Spleen (tissue), 7 donors: ENCODE results near the gene SORCS2.

Source experiments
- POLR2A ChIP-seq, 3 donors: fragments of 450-650 bp; IDR thresholded peaks; one replicate each; pipeline ENCODE4 v1.5.1; 2017; ENCODE audit warnings: antibody characterized with exemption in 3 of 3, mild to moderate bottlenecking in 1 of 3
- TF ChIP-seq, protein P1 (sequence below), 11 experiments: fragments of 200-600 bp in 7 of 11; fragments of 450-650 bp in 4 of 11; sonication (generic) in 4 of 11; IDR thresholded peaks in 8 of 11; conservative IDR thresholded peaks in 3 of 11; 1 replicate in 7 of 11; 2 replicates in 4 of 11; pipeline versions ENCODE4 v1.4.0 to v1.8.0; 2016 to 2021; ENCODE audit warnings: antibody characterized with exemption in 11 of 11, inconsistent platforms in 4 of 11, mild to moderate bottlenecking in 1 of 11
- donor health status: DM: no; HTN: no; CAD: no; lungs with moderate emphysema.
- donor health status: DM: no; HTN: no; CAD: no.
- donor health status: DM: no; HTN: no; CAD: no.

DNA sequence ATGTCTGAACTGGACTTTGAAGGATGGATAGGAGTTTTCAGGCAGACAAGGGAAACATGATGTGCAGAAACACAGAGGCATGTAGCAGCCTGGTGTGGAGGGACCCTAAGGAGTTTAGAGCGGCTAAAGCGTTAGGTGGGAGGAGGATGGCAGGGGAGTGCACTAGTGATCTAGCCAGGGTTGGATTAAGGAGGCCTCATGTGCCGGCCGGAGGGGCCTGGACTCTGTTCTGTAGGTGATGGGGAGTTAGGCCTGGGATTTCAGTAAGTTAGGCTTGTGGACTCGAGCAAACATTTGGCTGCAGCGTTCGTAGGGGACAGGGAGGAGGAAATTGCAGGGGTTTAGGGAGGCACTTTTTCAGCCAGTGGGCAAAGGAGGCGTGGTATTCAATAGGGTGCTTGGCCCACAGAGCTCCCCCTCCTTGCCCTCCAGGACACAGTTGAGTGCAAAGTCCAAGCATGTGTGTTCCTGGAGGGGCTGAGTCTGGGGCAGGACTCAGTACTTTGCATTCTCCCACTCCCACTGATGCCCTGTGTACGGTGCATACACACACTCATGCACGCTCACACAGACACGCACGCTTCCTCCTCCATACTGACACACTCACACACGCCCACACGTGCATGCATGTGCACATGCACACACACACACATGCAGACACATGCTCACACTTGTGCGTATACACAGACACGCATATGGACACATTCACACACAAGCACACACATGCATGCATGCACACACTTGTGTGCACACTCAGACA is 223.8 kb downstream of the SORCS2 start:
- TF ChIP-seq, protein P1, sequence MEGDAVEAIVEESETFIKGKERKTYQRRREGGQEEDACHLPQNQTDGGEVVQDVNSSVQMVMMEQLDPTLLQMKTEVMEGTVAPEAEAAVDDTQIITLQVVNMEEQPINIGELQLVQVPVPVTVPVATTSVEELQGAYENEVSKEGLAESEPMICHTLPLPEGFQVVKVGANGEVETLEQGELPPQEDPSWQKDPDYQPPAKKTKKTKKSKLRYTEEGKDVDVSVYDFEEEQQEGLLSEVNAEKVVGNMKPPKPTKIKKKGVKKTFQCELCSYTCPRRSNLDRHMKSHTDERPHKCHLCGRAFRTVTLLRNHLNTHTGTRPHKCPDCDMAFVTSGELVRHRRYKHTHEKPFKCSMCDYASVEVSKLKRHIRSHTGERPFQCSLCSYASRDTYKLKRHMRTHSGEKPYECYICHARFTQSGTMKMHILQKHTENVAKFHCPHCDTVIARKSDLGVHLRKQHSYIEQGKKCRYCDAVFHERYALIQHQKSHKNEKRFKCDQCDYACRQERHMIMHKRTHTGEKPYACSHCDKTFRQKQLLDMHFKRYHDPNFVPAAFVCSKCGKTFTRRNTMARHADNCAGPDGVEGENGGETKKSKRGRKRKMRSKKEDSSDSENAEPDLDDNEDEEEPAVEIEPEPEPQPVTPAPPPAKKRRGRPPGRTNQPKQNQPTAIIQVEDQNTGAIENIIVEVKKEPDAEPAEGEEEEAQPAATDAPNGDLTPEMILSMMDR (IDR thresholded peaks at IDR 0.05 in 8 of 11, conservative IDR thresholded peaks at IDR 0.05 in 3 of 11) = no peak
- TF ChIP-seq POLR2A (IDR thresholded peaks at IDR 0.05) = no peak
